IPS DF 6.9 (cell line): Measurements from ENCODE around the gene MUSTN1.

ENCODE experiments used
- DNase-seq: peaks from one replicate; pipeline ENCODE4 v3.0.0-alpha.2; 2013; ENCODE audit warnings: low read depth, low spot score
- H3K27ac ChIP-seq: one replicate; pipeline ENCODE4 v1.5.1; 2013; ENCODE audit warnings: low read length, control low read depth
- H3K27me3 ChIP-seq: 2 replicates; pipeline ENCODE4 v1.6.1; 2013; ENCODE audit warnings: mild to moderate bottlenecking, low read length; ENCODE audit not compliant: control insufficient read depth, insufficient read depth
- H3K36me3 ChIP-seq: 2 replicates; pipeline ENCODE4 v1.6.1; 2013; ENCODE audit warnings: low read length; ENCODE audit not compliant: control insufficient read depth, insufficient read depth
- H3K4me1 ChIP-seq: 2 replicates; pipeline ENCODE4 v1.6.1; 2013; ENCODE audit warnings: low read length; ENCODE audit not compliant: control insufficient read depth, insufficient read depth
- H3K4me3 ChIP-seq: 2 replicates; pipeline ENCODE4 v1.5.1; 2013; ENCODE audit warnings: mild to moderate bottlenecking, low read length
- H3K9me3 ChIP-seq: 2 replicates; pipeline ENCODE4 v1.6.1; 2013; ENCODE audit warnings: low read length, inconsistent platforms; ENCODE audit not compliant: control insufficient read depth, insufficient read depth
- WGBS: extraction: QIAGEN DNeasy Blood & Tissue Kit; methylation state at CpG from one replicate; pipeline ENCODE4 v1.1.7; 2013; ENCODE audit warnings: mixed read lengths, missing lambda C conversion rate; ENCODE audit not compliant: insufficient read length, insufficient coverage; 5-methylcytosine and 5-hydroxymethylcytosine counted together

MUSTN1 gene

GRCh38 chr3:52836986-52837385 is 2.2 kb upstream of the MUSTN1 start:
- Histone ChIP-seq H3K4me1 (no peaks in the 10 kb centered on the region), H3K36me3 (no peaks in the 10 kb centered on the region; the same call in 1 of the 2 replicates), H3K27me3 (no peaks in the 10 kb centered on the region), H3K4me3 (no peak overlapping the region), H3K27ac (no peak overlapping the region), H3K9me3 (no peaks in the 10 kb centered on the region)
- no peak for DNase-seq
- WGBS: no CpG with 5 or more reads among the region's 4 CpGs

DNA sequence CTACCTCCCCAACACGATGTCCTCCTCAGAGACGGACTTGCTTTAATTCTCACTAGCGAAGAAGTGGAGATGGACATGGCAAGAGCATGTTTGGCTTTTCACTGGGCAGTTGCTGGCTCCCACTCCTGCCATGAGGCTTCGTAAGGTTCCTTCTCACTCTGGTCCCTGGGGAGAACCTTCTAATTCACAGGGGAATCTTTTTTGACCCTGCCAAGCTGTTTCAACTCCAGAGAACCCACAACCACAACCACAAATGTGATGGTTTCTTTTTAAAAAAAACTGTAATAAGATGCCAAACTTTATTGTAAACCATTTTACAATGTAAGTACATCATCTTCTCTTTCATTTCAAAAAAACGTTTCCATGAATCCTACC is 1.6 kb upstream of the MUSTN1 start:
- no peak for DNase-seq
- Histone ChIP-seq H3K27me3 (no peaks in the 10 kb centered on the region), H3K27ac (no peak overlapping the region), H3K4me3 (no peak overlapping the region), H3K9me3 (no peaks in the 10 kb centered on the region), H3K4me1 (no peaks in the 10 kb centered on the region), H3K36me3 (no peaks in the 10 kb centered on the region)
- 100% methylated on average over 1 of the region's 5 CpGs for WGBS

- Histone ChIP-seq H3K4me1 (no peaks in the 10 kb centered on the region), H3K9me3 (no peaks in the 10 kb centered on the region), H3K4me3 (no peak overlapping the region), H3K27me3 (no peaks in the 10 kb centered on the region), H3K36me3 (no peaks in the 10 kb centered on the region), H3K27ac (no peak overlapping the region)
- DNase-seq: no peak
- no CpG with 5 or more reads among the region's 8 CpGs for WGBS
These were observed 1.1 kb upstream of the MUSTN1 start for GRCh38 chr3:52835766-52836470.

DNA sequence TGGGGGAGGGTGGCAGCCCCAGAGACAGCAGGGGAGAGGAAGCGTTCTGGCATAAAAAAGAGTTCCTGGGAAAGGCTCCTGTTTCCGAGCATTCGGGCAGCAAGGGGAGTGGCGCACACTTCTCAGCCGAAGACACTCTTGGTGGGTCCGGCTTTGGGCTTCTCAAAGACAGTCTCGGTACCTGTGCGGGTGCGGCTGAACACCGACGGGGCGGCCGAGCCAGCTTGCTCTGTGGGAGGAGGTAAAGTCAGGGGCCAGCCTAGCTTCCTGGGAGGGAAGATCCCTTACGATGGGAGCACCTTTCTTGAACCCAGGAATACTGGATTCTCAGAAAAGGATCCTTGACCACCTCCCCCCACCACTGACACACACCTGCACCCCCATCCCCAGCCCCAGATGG is 1.6 kb downstream of the MUSTN1 start:
- no peaks in the 10 kb centered on the region for H3K9me3 ChIP-seq
- DNase-seq: no peak
- no CpG with 5 or more reads among the region's 14 CpGs for WGBS
- H3K4me3 ChIP-seq: no peak overlapping the region
- H3K27me3 ChIP-seq: no peaks in the 10 kb centered on the region
- no peak overlapping the region for H3K27ac ChIP-seq
- H3K36me3 ChIP-seq: no peaks in the 10 kb centered on the region
- H3K4me1 ChIP-seq: no peaks in the 10 kb centered on the region

DNA sequence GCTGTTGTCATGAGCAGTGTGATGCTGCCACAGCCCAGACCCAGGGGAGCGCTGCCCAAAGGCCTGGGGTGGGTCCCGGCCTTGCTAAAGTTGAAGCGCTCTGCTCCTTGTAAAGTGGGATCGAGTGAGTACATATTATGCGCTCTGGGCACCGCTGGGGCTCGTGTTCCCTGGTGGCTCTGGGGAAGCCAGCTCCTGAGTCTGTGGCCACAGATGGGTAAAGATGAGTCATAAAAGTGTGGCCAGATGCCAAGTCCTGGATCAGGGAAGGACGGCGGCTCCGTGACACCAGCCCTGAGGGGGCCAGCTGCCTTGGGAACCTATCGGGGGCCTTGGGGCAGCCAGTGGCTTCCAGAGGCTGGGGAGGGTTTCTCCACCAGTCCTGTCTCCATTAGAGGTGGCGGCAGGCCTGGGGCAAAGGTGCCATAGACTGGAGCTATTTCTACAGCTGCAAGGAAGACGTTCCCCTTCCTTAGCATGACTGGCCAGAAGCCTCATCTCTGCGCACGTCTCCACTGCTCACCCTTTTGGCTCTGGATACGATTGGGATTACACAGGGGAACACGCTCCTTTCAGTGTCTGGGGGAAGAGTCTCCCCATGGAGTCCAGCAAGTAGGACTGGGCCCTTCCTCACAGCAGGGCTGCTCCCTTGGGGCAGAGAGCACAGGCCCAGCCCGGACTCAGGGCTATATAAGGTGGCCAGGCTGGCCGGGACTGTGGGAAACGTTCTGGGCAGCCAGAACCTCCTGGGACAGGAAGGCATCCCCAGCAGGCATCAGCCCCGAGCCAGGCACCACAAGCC is 3.1 kb downstream of the MUSTN1 start:
- Histone ChIP-seq H3K9me3 (no peaks in the 10 kb centered on the region), H3K36me3 (no peaks in the 10 kb centered on the region), H3K27ac (no peak overlapping the region), H3K4me1 (no peaks in the 10 kb centered on the region), H3K4me3 (no peak overlapping the region), H3K27me3 (no peaks in the 10 kb centered on the region)
- WGBS: no CpG with 5 or more reads among the region's 21 CpGs
- DNase-seq: no peak

DNA sequence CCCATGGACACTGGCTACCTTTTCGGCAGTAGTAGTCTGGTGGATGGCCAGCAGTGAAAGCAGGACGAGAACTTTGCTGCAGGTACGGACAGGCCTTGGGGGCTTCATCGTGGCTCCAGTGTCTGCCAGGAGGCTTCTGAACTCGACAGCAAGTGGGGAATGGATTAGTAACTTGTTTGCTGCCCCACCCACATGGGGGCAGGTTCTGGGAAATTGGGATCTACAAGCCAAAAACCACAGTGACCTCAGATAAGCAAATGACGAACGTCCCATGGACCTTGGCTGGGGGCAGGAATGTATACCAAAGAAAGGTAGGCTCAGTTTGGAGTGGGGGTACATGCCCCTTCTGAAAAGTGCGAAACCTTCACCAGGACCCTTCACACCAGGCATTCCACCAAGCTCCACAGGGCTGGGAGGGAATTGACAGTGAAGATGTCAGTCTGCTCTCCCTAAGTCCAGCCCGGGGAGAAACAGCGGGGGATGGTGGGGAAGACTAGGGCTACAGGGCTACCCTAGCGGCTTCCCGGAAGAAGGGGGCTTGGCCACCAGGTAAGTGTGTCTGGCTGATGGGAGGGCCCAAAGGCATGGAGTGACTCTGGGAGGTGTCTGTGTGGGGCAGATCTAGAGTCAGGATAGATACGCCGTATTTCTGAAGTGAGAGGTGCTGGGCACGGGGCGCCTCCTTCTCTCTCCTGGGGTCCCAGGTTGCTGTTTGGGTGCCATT is 4.1 kb downstream of the MUSTN1 start, which contains the start of gene ITIH4:
TSS of gene ITIH4 (minus strand) at position 138 of the 724 bp plus-strand sequence. CDS start at position 108, 30 bp downstream.
- no peak for DNase-seq
- H3K27ac ChIP-seq: no peak within 1 kb of the TSS
- H3K36me3 ChIP-seq: no peaks in the 10 kb centered on the region
- no peak within 1 kb of the TSS for H3K4me3 ChIP-seq
- H3K9me3 ChIP-seq: no peaks in the 10 kb centered on the region
- no peaks in the 10 kb centered on the region for H3K27me3 ChIP-seq
- WGBS: no CpG with 5 or more reads among the region's 16 CpGs
- no peaks in the 10 kb centered on the region for H3K4me1 ChIP-seq

DNA sequence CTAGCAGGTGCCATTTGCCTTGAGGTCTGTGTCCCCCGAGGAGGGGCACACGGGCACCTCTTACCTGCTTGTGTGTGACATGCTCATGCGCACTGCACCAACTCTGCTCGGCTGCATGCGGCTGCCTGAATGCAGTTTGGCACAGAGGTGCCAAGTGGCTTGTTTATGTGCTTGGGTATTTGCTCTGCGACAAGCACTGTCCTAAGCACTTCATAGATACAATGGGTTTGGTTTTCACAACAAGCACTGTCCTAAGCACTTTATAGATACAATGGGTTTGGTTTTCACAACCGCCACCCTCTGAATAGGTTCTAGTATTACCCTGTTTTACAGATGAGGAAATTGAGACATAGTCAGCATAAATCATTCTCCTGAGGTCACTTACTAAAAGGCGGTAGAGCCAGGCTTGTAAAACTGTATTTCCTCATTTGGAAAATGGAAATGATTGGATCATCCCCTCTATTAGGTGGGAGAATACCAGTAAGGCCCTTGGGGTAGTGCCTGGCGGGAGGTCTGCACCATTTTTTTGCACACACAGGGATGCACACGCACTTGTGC is 4.8 kb downstream of the MUSTN1 start:
- no peaks in the 10 kb centered on the region for H3K36me3 ChIP-seq
- no peaks in the 10 kb centered on the region for H3K27me3 ChIP-seq
- no CpG with 5 or more reads among the region's 10 CpGs for WGBS
- H3K27ac ChIP-seq: no peak overlapping the region
- no peak for DNase-seq
- H3K9me3 ChIP-seq: no peaks in the 10 kb centered on the region
- no peaks in the 10 kb centered on the region for H3K4me1 ChIP-seq
- no peak overlapping the region for H3K4me3 ChIP-seq

- Histone ChIP-seq H3K4me3 (no peak overlapping the region), H3K27ac (no peak overlapping the region), H3K36me3 (no peaks in the 10 kb centered on the region), H3K9me3 (no peaks in the 10 kb centered on the region), H3K27me3 (no peaks in the 10 kb centered on the region), H3K4me1 (no peaks in the 10 kb centered on the region)
- DNase-seq: no peak
- WGBS: no CpG with 5 or more reads among the region's 3 CpGs
These were observed 5.3 kb downstream of the MUSTN1 start for GRCh38 chr3:52829482-52829881.

GRCh38 chr3:52827866-52828376 is 6.9 kb downstream of the MUSTN1 start:
- Histone ChIP-seq H3K27me3 (no peaks in the 10 kb centered on the region), H3K9me3 (no peaks in the 10 kb centered on the region), H3K4me1 (no peaks in the 10 kb centered on the region), H3K4me3 (no peak overlapping the region), H3K27ac (no peak overlapping the region), H3K36me3 (no peaks in the 10 kb centered on the region)
- no peak for DNase-seq
- no CpG with 5 or more reads among the region's 10 CpGs for WGBS

GRCh38 chr3:52827441-52827840 is 7.4 kb downstream of the MUSTN1 start:
- Histone ChIP-seq H3K9me3 (no peaks in the 10 kb centered on the region), H3K4me3 (no peak overlapping the region), H3K27me3 (no peaks in the 10 kb centered on the region), H3K36me3 (no peaks in the 10 kb centered on the region), H3K4me1 (no peaks in the 10 kb centered on the region), H3K27ac (no peak overlapping the region)
- WGBS: no CpG with 5 or more reads among the region's 9 CpGs
- DNase-seq: no peak
